ENCODE measurements around the gene HAGHL. TPM values are rescaled to one million over a fixed set of nuclear protein-coding genes. Genes with fewer than 3 reads are reported as not detected.

The HAGHL gene
- polyA plus RNA-seq (2012; ENCODE audit: low read depth, missing spikeins), result 9.3 TPM

- TF ChIP-seq SPI1 (IDR thresholded peaks at IDR 0.05; ENCODE audit: low read depth, low read length), result no peak
- peak; percentile 78 for DNase-seq (ENCODE audit: insufficient read length, low spot score)
- peak; percentile 95 for FAIRE-seq
Observed at GRCh38 chr16:726438-727290, at the start of gene HAGHL, which contains the start of gene CCDC78. HAGHL (plus strand) TSS chr16:727106; CDS start chr16:727510, 404 bp downstream. CCDC78 (minus strand) TSS chr16:726443; CDS start chr16:726367, 76 bp downstream.

- FAIRE-seq (no peak), DNase-seq (ENCODE audit: insufficient read length, low spot score) (no peak)
- no peak for TF ChIP-seq PAX5 (IDR thresholded peaks at IDR 0.05; ENCODE audit: insufficient read depth, low read length, severe bottlenecking)
- TF ChIP-seq POU2F2 (IDR thresholded peaks at IDR 0.05; ENCODE audit: low read depth, low read length), result no peak
- TF ChIP-seq POLR2A (IDR thresholded peaks at IDR 0.05; ENCODE audit: low read depth, low read length), result no peak
- no peak for TF ChIP-seq SPI1 (IDR thresholded peaks at IDR 0.05; ENCODE audit: low read depth, low read length)
- no peak for TF ChIP-seq POLR2AphosphoS5 (IDR thresholded peaks at IDR 0.05; ENCODE audit: low read depth, low read length)
- TF ChIP-seq TAF1 (IDR thresholded peaks at IDR 0.05; ENCODE audit: low read depth, low read length), result no peak
Observed at GRCh38 chr16:677316-678190, 49.4 kb upstream of the HAGHL start.

- DNase-seq (ENCODE audit: insufficient read length, low spot score) (no peak), FAIRE-seq (peak; percentile 38)
- TF ChIP-seq SPI1 (IDR thresholded peaks at IDR 0.05; ENCODE audit: low read depth, low read length), result no peak
- no peak for TF ChIP-seq POU2F2 (IDR thresholded peaks at IDR 0.05; ENCODE audit: low read depth, low read length)
- no peak for TF ChIP-seq POLR2AphosphoS5 (IDR thresholded peaks at IDR 0.05; ENCODE audit: low read depth, low read length)
- TF ChIP-seq POLR2A (IDR thresholded peaks at IDR 0.05; ENCODE audit: low read depth, low read length), result no peak
- no peak for TF ChIP-seq TAF1 (IDR thresholded peaks at IDR 0.05; ENCODE audit: low read depth, low read length)
- no peak for TF ChIP-seq PAX5 (IDR thresholded peaks at IDR 0.05; ENCODE audit: insufficient read depth, low read length, severe bottlenecking)
Observed at GRCh38 chr16:678209-678857, 48.6 kb upstream of the HAGHL start.

GRCh38 chr16:678858-679813 is 47.8 kb upstream of the HAGHL start:
- FAIRE-seq (peak; percentile 72), DNase-seq (ENCODE audit: insufficient read length, low spot score) (no peak)
- TF ChIP-seq SPI1 (IDR thresholded peaks at IDR 0.05; ENCODE audit: low read depth, low read length), result no peak
- no peak for TF ChIP-seq PAX5 (IDR thresholded peaks at IDR 0.05; ENCODE audit: insufficient read depth, low read length, severe bottlenecking)
- no peak for TF ChIP-seq POU2F2 (IDR thresholded peaks at IDR 0.05; ENCODE audit: low read depth, low read length)
- TF ChIP-seq TAF1 (IDR thresholded peaks at IDR 0.05; ENCODE audit: low read depth, low read length), result no peak
- TF ChIP-seq POLR2AphosphoS5 (IDR thresholded peaks at IDR 0.05; ENCODE audit: low read depth, low read length), result no peak
- no peak for TF ChIP-seq POLR2A (IDR thresholded peaks at IDR 0.05; ENCODE audit: low read depth, low read length)

- no peak for TF ChIP-seq POLR2A (IDR thresholded peaks at IDR 0.05; ENCODE audit: low read depth, low read length)
- TF ChIP-seq POLR2AphosphoS5 (IDR thresholded peaks at IDR 0.05; ENCODE audit: low read depth, low read length), result no peak
- no peak for TF ChIP-seq SPI1 (IDR thresholded peaks at IDR 0.05; ENCODE audit: low read depth, low read length)
- no peak for TF ChIP-seq POU2F2 (IDR thresholded peaks at IDR 0.05; ENCODE audit: low read depth, low read length)
- no peak for TF ChIP-seq TAF1 (IDR thresholded peaks at IDR 0.05; ENCODE audit: low read depth, low read length)
- TF ChIP-seq PAX5 (IDR thresholded peaks at IDR 0.05; ENCODE audit: insufficient read depth, low read length, severe bottlenecking), result no peak
- FAIRE-seq (peak; percentile 94), DNase-seq (ENCODE audit: insufficient read length, low spot score) (peak; percentile 79)
Observed at GRCh38 chr16:679814-680624, 46.9 kb upstream of the HAGHL start, which contains the start of gene STUB1. STUB1 (plus strand) TSS chr16:680410; CDS start chr16:680526, 116 bp downstream.

GRCh38 chr16:680625-680945 is 46.3 kb upstream of the HAGHL start:
- no peak for TF ChIP-seq POLR2AphosphoS5 (IDR thresholded peaks at IDR 0.05; ENCODE audit: low read depth, low read length)
- no peak for TF ChIP-seq PAX5 (IDR thresholded peaks at IDR 0.05; ENCODE audit: insufficient read depth, low read length, severe bottlenecking)
- no peak for TF ChIP-seq TAF1 (IDR thresholded peaks at IDR 0.05; ENCODE audit: low read depth, low read length)
- no peak for DNase-seq (ENCODE audit: insufficient read length, low spot score)
- no peak for FAIRE-seq

GRCh38 chr16:680967-681745 is 45.8 kb upstream of the HAGHL start:
- FAIRE-seq (peak; percentile 41), DNase-seq (ENCODE audit: insufficient read length, low spot score) (no peak)
- no peak for TF ChIP-seq PAX5 (IDR thresholded peaks at IDR 0.05; ENCODE audit: insufficient read depth, low read length, severe bottlenecking)

Measured in GM12891 (cell line).